Smooth muscle cell (in vitro differentiated cells): ENCODE measurements around the gene FAAP24. TPM values are rescaled to one million over a fixed set of nuclear protein-coding genes. Genes with fewer than 3 reads are reported as not detected.
"Not testable (repeated sequence)": the region's sequence is repeated elsewhere in the genome, so short reads cannot be mapped to it uniquely, and the experiment has no call there.

Experiments
- DNase-seq: peaks from one replicate; lab custom pipeline; 2025; ENCODE audit not compliant: unreplicated experiment; lab: John Stamatoyannopoulos, UW
- H2AFZ ChIP-seq: fragments of 200-600 bp; sonication (generic); 2 replicates; pipeline ENCODE4 v1.6.0; 2016; ENCODE audit warnings: antibody characterized with exemption, low read depth, mild to moderate bottlenecking
- H3F3A ChIP-seq: fragments of 200-600 bp; sonication (generic); 2 replicates; pipeline ENCODE4 v1.6.0; 2017; ENCODE audit warnings: antibody characterized with exemption, low read depth
- H3K27ac ChIP-seq: fragments of 200-600 bp; sonication (generic); 2 replicates; pipeline ENCODE4 v1.5.1; 2016; ENCODE audit warnings: low read depth, mild to moderate bottlenecking
- H3K27me3 ChIP-seq: fragments of 200-600 bp; sonication (generic); 2 replicates; pipeline ENCODE4 v1.6.1; 2016; ENCODE audit warnings: low read depth, mild to moderate bottlenecking
- H3K36me3 ChIP-seq: fragments of 200-600 bp; sonication (generic); 2 replicates; pipeline ENCODE4 v1.5.1; 2016; ENCODE audit warnings: low read depth
- H3K4me1 ChIP-seq: fragments of 200-600 bp; sonication (generic); 2 replicates; pipeline ENCODE4 v1.5.1; 2016; ENCODE audit warnings: low read depth
- H3K4me2 ChIP-seq: fragments of 200-600 bp; sonication (generic); 2 replicates; pipeline ENCODE4 v1.6.0; 2016; ENCODE audit warnings: mild to moderate bottlenecking
- H3K4me3 ChIP-seq: fragments of 200-600 bp; sonication (generic); 2 replicates; pipeline ENCODE4 v1.5.1; 2016; ENCODE audit warnings: mild to moderate bottlenecking
- H3K79me2 ChIP-seq: fragments of 200-600 bp; sonication (generic); 2 replicates; pipeline ENCODE4 v1.6.0; 2016; ENCODE audit warnings: low read depth, mild to moderate bottlenecking
- H3K9ac ChIP-seq: fragments of 200-600 bp; sonication (generic); 2 replicates; pipeline ENCODE4 v1.6.0; 2016; ENCODE audit warnings: low read depth
- H3K9me3 ChIP-seq: fragments of 200-600 bp; sonication (generic); replicated peaks from 2 replicates; pipeline ENCODE4 v1.5.1; 2016; ENCODE audit warnings: low read depth
- H4K20me1 ChIP-seq: fragments of 200-600 bp; sonication (generic); 2 replicates; pipeline ENCODE4 v1.6.0; 2016; ENCODE audit warnings: low read depth
- CTCF ChIP-seq: fragments of 200-600 bp; sonication (generic); IDR thresholded peaks from 2 replicates; pipeline ENCODE4 v1.5.1; 2017; ENCODE audit warnings: borderline replicate concordance, mild to moderate bottlenecking, antibody characterized with exemption; ENCODE audit not compliant: insufficient read depth, poor library complexity, severe bottlenecking
- WGBS: methylation state at CpG from one replicate; pipeline ENCODE4 v1.1.7; 2016; ENCODE audit warnings: low lambda C conversion rate; 5-methylcytosine and 5-hydroxymethylcytosine counted together
- polyA plus RNA-seq: library from polyadenylated mRNA; unstranded; fragments of >200 nt; fragmentation: Nextera tagmentation; extraction: Ambion mirVana; gene quantifications from 2 replicates; pipeline ENCODE4 v1.2.1, GENCODE V29; 2016
- total RNA-seq: library from RNA; depleted of rRNA; stranded (reverse); fragments of >200 nt; gene quantifications from 2 replicates; pipeline ENCODE4 v1.2.3, GENCODE V29; 2014

The FAAP24 gene
- total and polyA plus RNA-seq, 2 experiments from 2014 or later, result 4.7 to 5.3 TPM

DNA sequence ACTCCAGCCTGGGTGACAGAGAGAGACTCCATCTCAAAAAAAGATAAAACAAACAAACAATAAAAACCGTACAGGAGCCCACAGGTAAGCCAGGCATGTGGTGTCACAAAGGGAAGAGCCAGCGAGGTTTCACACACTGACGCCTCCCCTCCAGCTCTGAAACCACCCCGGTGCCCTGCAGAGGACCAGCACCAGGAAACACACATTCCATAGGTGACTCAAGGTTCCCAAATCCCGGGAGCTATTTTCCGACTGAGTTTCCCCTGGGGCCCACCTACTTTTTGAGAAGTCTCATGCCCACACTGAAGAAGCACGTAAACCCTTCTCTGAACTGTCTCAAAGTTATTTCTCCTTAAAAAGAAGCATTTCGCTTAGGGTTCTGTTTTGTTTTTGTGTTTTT lies 52.4 kb downstream of the FAAP24 start:
- Histone ChIP-seq H3F3A (no peaks in the 10 kb centered on the region), H3K9ac (no peak overlapping the region), H3K36me3 (no peaks in the 10 kb centered on the region), H3K4me2 (no peak overlapping the region), H3K4me3 (no peak overlapping the region), H3K9me3 (no peaks in the 10 kb centered on the region), H3K27ac (no peak overlapping the region), H3K79me2 (no peaks in the 10 kb centered on the region), H3K4me1 (no peaks in the 10 kb centered on the region), H4K20me1 (no peaks in the 10 kb centered on the region), H3K27me3 (no peaks in the 10 kb centered on the region), H2AFZ (no peak overlapping the region)
- no peak for TF ChIP-seq CTCF
- no peak for DNase-seq
- WGBS, result 66% methylated on average over 8 of the region's 8 CpGs

DNA sequence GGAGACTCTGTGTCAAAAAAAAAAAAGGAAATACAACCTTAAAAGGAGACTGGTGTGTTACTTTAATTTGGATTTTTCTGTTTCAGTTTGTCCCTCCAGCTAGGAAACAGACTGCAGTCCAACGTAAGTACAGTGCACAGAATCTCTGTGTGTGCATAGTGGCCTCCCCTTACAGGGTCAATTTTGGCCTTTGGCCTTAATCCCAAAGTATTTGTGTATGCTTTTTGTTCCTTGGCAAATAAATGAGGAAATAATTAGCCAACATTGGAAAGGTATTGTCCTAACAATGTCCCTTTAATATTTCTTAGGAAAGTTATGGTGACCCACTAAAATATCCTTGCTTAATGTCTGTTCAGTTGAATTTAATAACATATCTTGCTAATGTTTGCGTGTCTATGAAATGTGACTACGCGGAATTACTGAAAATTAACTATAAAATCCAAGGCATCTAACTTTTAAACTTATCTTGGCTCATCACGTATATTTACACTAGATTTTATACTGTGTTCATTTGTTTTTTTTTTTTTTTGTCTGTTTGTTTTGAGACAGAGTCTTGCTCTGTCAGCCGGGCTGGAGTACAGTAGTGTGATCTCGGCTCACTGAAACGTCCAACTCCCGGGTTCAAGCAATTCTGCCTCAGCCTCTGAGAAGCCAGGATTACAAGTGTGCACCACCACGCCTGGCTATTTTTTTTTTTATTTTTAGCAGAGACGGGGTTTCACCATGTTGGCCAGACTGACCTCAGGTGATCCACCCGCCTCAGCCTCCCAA lies 53.6 kb downstream of the FAAP24 start:
- H3K4me3 ChIP-seq, H3K4me1 ChIP-seq, H4K20me1 ChIP-seq, H3K27ac ChIP-seq, H3F3A ChIP-seq, H2AFZ ChIP-seq, H3K4me2 ChIP-seq, DNase-seq, H3K27me3 ChIP-seq, H3K36me3 ChIP-seq, H3K9ac ChIP-seq, H3K79me2 ChIP-seq, H3K9me3 ChIP-seq: not testable (repeated sequence)
- WGBS, result 97% methylated on average over 12 of the region's 12 CpGs

DNA sequence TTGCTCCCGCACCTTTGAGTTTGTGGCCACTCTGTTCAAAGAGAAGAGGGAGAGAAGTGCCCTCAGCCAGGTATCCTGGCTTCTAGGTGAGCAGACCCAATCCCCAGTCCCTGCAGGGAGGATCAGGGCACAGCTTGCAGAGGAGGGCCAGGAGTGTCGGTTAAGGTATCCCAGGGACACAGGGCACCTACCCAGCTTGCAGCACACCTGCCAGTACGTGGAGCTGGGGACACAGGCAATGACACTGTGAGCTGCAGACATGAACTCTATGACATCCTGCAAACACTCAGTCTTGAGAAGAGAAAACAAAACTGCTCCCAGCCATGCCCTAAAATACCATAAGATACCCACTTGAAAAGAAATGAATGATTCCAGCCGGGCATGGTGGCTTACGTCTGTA lies 54.6 kb downstream of the FAAP24 start:
- not testable (repeated sequence) for H4K20me1 ChIP-seq, H3K4me3 ChIP-seq, H3K4me1 ChIP-seq, H3F3A ChIP-seq, H3K9me3 ChIP-seq, H3K4me2 ChIP-seq, H3K27me3 ChIP-seq, H3K36me3 ChIP-seq, H2AFZ ChIP-seq, H3K27ac ChIP-seq, DNase-seq, H3K79me2 ChIP-seq, H3K9ac ChIP-seq
- WGBS, result 91% methylated on average over 5 of the region's 5 CpGs

Other genes starting within 250 kb of the FAAP24 start
- gene SLC7A9, start 102.5 kb upstream of the FAAP24 start, total RNA-seq, result not detected in 2 replicates
- gene SLC7A9, start 102.5 kb upstream of the FAAP24 start, polyA plus RNA-seq, result 0.21 and 0.24 TPM in 2 replicates
- gene CEP89, start 284 bp upstream of the FAAP24 start, total RNA-seq, result 11.7 and 19.3 TPM in 2 replicates
- gene CEP89, start 284 bp upstream of the FAAP24 start, polyA plus RNA-seq, result 18.5 and 19.6 TPM in 2 replicates
- 3.5 and 4.9 TPM in 2 replicates for gene RHPN2, start 92.6 kb downstream of the FAAP24 start, total RNA-seq
- gene RHPN2, start 92.6 kb downstream of the FAAP24 start, polyA plus RNA-seq, result 1.2 and 4.3 TPM in 2 replicates
- 2.8 and 5.1 TPM in 2 replicates for gene GPATCH1, start 108.9 kb downstream of the FAAP24 start, total RNA-seq
- 4.3 TPM in 2 replicates for gene GPATCH1, start 108.9 kb downstream of the FAAP24 start, polyA plus RNA-seq
- not detected in 2 replicates for gene WDR88, start 159.9 kb downstream of the FAAP24 start, total RNA-seq
- 0.27 TPM in 1 of 2 replicates, not detected in the other for gene WDR88, start 159.9 kb downstream of the FAAP24 start, polyA plus RNA-seq
- 13.5 and 17.3 TPM in 2 replicates for gene LRP3, start 222.1 kb downstream of the FAAP24 start, total RNA-seq
- 21.4 and 30.5 TPM in 2 replicates for gene LRP3, start 222.1 kb downstream of the FAAP24 start, polyA plus RNA-seq